ENCODE data around the gene CHRM4. TPM values are rescaled to one million over a fixed set of nuclear protein-coding genes. Genes with fewer than 3 reads are reported as not detected.

The CHRM4 gene
- total and polyA plus RNA-seq, 12 donors = 0.03 to 0.32 (median 0.30) TPM; not detected in 9

DNA sequence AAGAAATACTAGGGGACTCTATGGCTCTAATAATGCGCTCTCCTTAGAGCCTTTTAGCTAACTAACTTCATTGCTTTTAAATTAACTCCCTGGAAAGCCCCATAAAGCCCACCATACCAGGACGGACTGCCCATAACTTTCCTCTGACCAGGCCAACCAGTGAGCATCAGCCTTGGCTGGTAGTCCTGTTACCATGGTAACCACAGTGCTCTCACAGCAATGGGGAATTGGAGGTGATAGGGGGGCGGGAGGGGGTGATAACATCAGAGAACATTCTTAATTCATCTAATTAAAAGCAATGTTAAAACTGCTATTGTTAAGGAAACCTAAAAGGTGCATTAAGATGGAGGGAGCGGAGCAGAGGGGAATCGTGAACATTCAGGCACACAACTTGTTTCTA is 27.2 kb upstream of the CHRM4 start:
- Histone ChIP-seq H3K4me1 (peaks cover 0 to 11% (median 5%) of the 10 kb centered on the region in 9 donors), H3K36me3 (peaks cover 0 to 71% (median 27%) of the 10 kb centered on the region in 9 donors), H3K27me3 (no peaks in the 10 kb centered on the region), H3K9me3 (no peaks in the 10 kb centered on the region), H3K27ac (no peak overlapping the region), H3K4me3 (no peak overlapping the region)
- intact Hi-C loops (cut with DNase I) = no loop called here
- WGBS, 2 donors = 94 to 95% methylated on average over 5 of the region's 5 CpGs
- TF ChIP-seq CTCF (IDR thresholded peaks at IDR 0.05) = no peak
- no peak for DNase-seq
- no peak for ATAC-seq

DNA sequence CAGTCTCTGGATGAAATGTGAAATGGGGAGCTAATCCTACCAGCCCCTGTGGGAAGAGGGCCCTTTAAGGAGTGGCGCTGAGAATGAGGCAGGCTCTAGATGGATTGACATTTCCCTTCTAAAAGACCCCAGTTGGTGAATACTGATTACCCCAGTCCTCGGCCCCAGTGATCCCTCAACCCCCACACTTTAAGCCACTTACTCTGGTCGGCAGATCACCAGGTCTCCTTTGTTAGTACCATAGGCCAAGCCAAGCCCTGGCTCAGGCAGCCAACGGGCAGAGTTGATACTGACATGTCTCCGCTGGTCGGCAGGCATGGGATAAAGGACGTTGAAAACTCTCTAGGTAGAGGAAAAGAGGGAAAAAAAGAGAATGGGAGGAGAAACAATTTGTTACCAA is 26.1 kb upstream of the CHRM4 start:
- no peak overlapping the region for H3K27ac ChIP-seq
- H3K4me1 ChIP-seq = peaks cover 0 to 11% (median 5%) of the 10 kb centered on the region in 9 donors
- intact Hi-C loops (cut with DNase I) = no loop called here
- no peak for ATAC-seq
- peaks cover 0 to 77% (median 32%) of the 10 kb centered on the region in 9 donors for H3K36me3 ChIP-seq
- WGBS, 2 donors = 86 to 91% methylated on average over 7 of the region's 7 CpGs
- no peak for TF ChIP-seq CTCF (IDR thresholded peaks at IDR 0.05)
- H3K4me3 ChIP-seq = no peak overlapping the region
- no peaks in the 10 kb centered on the region for H3K27me3 ChIP-seq
- no peak for DNase-seq
- H3K9me3 ChIP-seq = no peaks in the 10 kb centered on the region

DNA sequence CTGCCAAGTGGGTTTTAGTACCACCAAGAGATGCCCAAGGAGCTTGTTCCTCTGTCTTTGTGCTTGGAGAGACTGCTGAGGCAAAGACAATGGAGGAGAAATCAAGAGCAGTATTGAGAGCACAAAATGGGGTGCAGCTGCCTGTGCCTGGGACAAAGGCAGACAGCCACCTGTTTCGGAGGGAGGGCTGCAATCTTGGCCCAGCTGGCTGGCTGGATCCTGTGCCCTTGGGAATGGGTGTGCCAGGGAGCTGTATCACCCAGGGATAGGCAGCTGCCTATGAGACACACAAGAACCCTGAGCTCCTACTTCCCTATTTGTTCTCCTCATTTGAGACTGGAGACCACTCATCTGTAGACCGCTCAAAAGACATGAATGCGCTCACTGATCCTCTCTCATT is 23.3 kb upstream of the CHRM4 start:
- intact Hi-C loops (cut with DNase I) = no loop called here
- no peak for DNase-seq
- Histone ChIP-seq H3K4me3 (no peak overlapping the region), H3K27ac (no peak overlapping the region), H3K27me3 (no peaks in the 10 kb centered on the region), H3K36me3 (peaks cover 0 to 79% (median 28%) of the 10 kb centered on the region in 9 donors), H3K9me3 (no peaks in the 10 kb centered on the region), H3K4me1 (peaks cover 0 to 4% (median 0%) of the 10 kb centered on the region in 9 donors)
- no peak for ATAC-seq
- no peak for TF ChIP-seq CTCF (IDR thresholded peaks at IDR 0.05)
- WGBS, 2 donors = 61% methylated on average over 3 of the region's 3 CpGs

GRCh38 chr11:46414466-46414796 is 22.9 kb upstream of the CHRM4 start:
- ATAC-seq (peak in 1 of 8 donors; percentile 27), DNase-seq (no peak)
- peaks cover 0 to 83% (median 31%) of the 10 kb centered on the region in 9 donors for H3K36me3 ChIP-seq
- H3K27ac ChIP-seq = no peak overlapping the region
- H3K4me1 ChIP-seq = peaks cover 0 to 4% (median 0%) of the 10 kb centered on the region in 9 donors
- TF ChIP-seq CTCF (IDR thresholded peaks at IDR 0.05) = no peak
- WGBS, 2 donors = 79 to 85% methylated on average over 5 of the region's 5 CpGs
- H3K9me3 ChIP-seq = no peaks in the 10 kb centered on the region
- H3K27me3 ChIP-seq = no peaks in the 10 kb centered on the region
- no peak overlapping the region for H3K4me3 ChIP-seq
- intact Hi-C loops (cut with DNase I) = no loop called here

Data from heart right ventricle (tissue), 16 donors.